ENCODE results near the gene SPNS2. TPM values are rescaled to one million over a fixed set of nuclear protein-coding genes. Genes with fewer than 3 reads are reported as not detected.

Gene SPNS2
- total and polyA plus RNA-seq, 2 experiments from 2014 or later: 1.7 to 2.3 TPM

GRCh38 chr17:4550534-4551039 lies 51.9 kb downstream of the SPNS2 start (continued):
- TF ChIP-seq CREB1 (CRISPR knock-in tag; IDR thresholded peaks at IDR 0.05; ENCODE audit: low read depth) (no peak), ZNF462 (CRISPR knock-in tag; IDR thresholded peaks at IDR 0.05) (no peak), ZNF114 (CRISPR knock-in tag; IDR thresholded peaks at IDR 0.05) (no peak)

GRCh38 chr17:4551141-4551540 lies 52.5 kb downstream of the SPNS2 start:
- H3K27ac Mint-ChIP-seq: peak overlapping the region; percentile 90
- peaks cover 13% of the 10 kb centered on the region for H3K27me3 Mint-ChIP-seq (ENCODE audit: insufficient read depth, low read depth, poor library complexity)

More at GRCh38 chr17:4551141-4551540, 52.5 kb downstream of the SPNS2 start:
- H3K27me3 ChIP-seq (ENCODE audit: insufficient read depth): no peaks in the 10 kb centered on the region
- H3K79me2 ChIP-seq (replicated peaks; ENCODE audit: insufficient read depth): peaks cover 30% of the 10 kb centered on the region
- no peak for TF ChIP-seq STAT1 (IDR thresholded peaks at IDR 0.05; ENCODE audit: unreplicated experiment)
- peak; percentile 36 to 44 for TF ChIP-seq CTCF (conservative IDR thresholded peaks at IDR 0.05; ENCODE audit: low read depth in 2 of 2)
- TF ChIP-seq EZH2 (IDR thresholded peaks at IDR 0.05; ENCODE audit: low read depth, unreplicated experiment): no peak
- H3K9me2 ChIP-seq (ENCODE audit: insufficient read depth): no peaks in the 10 kb centered on the region
- H3F3A ChIP-seq (replicated peaks; ENCODE audit: low read depth): peaks cover 12% of the 10 kb centered on the region; the same call in 1 of the 2 replicates
- H3K4me2 ChIP-seq: no peak overlapping the region
- H3K4me3 Mint-ChIP-seq: no peak overlapping the region
- no peak overlapping the region for H3K4me3 ChIP-seq
- peak; percentile 4 for ATAC-seq
- H2AFZ ChIP-seq: no peak overlapping the region
- H3K27ac ChIP-seq (ENCODE audit: low read depth): 0 out of 2 replicates have a peak overlapping the region, but pooled peaks have one; percentile 39
- no peaks in the 10 kb centered on the region for H3K9me3 Mint-ChIP-seq
- peaks cover 28% of the 10 kb centered on the region for H3K36me3 ChIP-seq (ENCODE audit: insufficient read depth)
- H3K4me1 Mint-ChIP-seq: peaks cover 22% of the 10 kb centered on the region; the same call in 2 of the 3 replicates
- H3K4me1 ChIP-seq (ENCODE audit: insufficient read depth): peaks cover 14% of the 10 kb centered on the region
- peaks cover 89% of the 10 kb centered on the region for H3K36me3 Mint-ChIP-seq (ENCODE audit: low read depth)
- DNase-seq (ENCODE audit: low spot score): peak; percentile 50
- peaks cover 27% of the 10 kb centered on the region for H4K20me1 ChIP-seq (replicated peaks; ENCODE audit: insufficient read depth)

Measured in GM23338 (cell line).